GM19438 (cell line): ENCODE data around the gene E2F8.

Experiments used
- ATAC-seq: cut with Tn5 transposase; IDR thresholded peaks from one replicate; pipeline ENCODE4 v1.9.1; 2021; ENCODE audit warnings: low read depth; ENCODE audit not compliant: unreplicated experiment

E2F8 gene

DNA sequence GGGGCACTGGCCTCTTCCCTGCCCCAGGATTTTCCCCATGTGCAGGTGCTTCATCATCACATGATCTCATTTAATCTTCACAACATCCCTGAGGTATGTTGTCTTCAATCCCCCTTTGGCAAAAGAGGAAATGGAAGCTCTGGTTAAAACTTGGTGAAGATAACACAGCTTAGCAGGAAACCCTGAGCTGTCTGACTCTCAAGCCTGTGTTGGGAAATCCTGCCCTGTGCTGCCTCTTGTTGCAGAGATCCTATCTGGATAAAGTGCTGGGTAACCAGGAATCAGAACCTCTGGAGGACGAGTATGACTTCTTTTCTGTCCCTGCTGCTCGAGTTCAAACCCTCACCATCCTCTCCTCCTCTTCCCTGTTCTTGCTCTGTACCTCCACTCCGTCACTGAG is 13.1 kb upstream of the E2F8 start:
- ATAC-seq = no peak

- ATAC-seq = no peak
Measured at GRCh38 chr11:19253153-19253745, 12.5 kb upstream of the E2F8 start.

DNA sequence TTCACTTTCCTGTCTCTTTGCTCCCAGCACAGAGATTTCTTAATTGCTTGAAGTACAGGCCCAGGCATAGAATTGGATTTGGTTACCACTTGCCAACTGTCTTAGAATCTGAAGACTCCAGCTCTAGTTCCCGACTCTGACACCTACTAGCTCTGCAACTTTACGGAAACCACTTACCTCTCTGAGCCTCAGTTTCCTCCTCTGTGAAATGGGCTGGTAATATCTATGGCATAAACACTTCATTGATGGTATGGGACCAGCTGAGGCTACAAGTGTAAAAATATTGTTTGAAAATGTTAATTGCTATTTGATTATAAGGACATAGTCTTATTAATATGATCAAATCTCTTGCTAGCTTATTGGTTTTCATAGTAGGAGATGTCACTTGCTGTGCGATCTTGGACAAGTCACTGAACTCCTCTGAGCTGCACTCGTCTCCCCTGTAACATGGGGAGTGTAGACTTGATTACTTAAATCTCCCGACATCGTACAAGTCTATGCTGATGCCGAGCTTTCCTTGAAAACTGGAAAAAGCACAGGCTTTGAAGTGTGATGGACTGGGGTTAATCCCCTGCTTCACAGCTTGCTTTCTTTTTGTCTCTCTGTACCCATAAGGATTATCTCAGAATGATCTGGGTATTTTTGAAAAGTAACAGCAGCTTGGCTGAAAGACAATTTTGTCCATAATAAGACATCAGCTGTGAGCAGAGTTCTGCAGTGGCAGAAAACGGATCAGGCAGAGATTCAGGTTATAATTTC is 11.8 kb upstream of the E2F8 start:
- no peak for ATAC-seq

DNA sequence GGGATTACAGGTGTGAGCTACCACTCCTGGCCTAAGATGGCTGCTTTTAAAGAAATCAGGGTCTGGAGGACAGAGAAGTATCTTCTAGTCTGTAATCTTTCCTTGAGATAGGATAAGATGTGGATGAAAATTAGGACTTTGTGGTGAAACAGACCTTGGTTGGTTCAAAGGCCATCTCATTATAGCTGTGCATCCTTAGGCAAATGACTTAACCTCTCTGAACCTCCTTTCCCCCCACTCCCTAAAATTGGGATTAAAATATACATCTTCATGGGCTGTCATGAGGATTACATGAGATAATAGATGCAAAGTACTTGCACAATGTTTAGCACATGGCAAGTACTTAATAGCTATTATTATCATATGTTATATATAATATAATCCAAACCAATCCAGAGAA is 10.8 kb upstream of the E2F8 start:
- no peak for ATAC-seq

- no peak for ATAC-seq
Measured at GRCh38 chr11:19246816-19247215, 6.1 kb upstream of the E2F8 start.

DNA sequence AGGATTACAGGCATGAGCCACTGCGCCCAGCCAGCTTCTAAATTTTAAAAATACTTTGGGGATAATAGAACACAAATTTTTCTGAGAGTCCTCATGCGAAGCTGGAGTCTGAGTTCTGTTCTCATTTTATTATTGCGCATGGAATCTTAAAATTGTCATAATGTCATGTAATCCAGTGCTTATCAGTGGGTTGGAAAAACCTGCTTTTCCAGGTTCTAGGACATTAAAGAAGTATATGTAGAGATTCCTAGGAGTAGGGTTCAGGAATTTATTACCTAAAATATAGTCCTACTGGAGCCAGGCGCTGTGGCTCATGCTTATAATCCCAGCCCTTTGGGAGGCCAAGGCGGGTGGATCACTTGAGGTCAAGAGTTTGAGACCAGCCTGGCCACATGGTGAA is 4.6 kb upstream of the E2F8 start:
- ATAC-seq = no peak

GRCh38 chr11:19244621-19245020 is 3.9 kb upstream of the E2F8 start:
- ATAC-seq = no peak

DNA sequence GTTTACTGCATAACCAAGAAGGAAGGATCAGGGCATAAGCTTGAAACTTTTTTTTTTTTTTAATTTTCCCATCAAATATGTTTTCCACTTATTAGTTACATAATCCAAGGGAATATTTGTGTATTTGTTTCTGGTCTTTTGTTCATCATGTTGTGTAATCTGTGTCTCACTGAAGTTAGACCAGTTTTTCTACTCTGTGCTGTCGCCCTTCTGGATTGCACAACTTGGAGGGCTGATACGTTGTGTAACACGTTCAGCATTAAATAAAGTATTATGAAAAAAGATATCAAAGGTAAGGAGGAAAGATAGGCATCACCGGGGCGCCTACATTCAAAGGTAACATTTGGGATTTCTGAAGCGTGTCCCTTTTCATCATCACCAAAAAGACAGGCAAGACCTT is 3.3 kb upstream of the E2F8 start:
- no peak for ATAC-seq

GRCh38 chr11:19243613-19244012 is 2.9 kb upstream of the E2F8 start:
- ATAC-seq = no peak

- no peak for ATAC-seq
Measured at GRCh38 chr11:19243143-19243542, 2.4 kb upstream of the E2F8 start.

DNA sequence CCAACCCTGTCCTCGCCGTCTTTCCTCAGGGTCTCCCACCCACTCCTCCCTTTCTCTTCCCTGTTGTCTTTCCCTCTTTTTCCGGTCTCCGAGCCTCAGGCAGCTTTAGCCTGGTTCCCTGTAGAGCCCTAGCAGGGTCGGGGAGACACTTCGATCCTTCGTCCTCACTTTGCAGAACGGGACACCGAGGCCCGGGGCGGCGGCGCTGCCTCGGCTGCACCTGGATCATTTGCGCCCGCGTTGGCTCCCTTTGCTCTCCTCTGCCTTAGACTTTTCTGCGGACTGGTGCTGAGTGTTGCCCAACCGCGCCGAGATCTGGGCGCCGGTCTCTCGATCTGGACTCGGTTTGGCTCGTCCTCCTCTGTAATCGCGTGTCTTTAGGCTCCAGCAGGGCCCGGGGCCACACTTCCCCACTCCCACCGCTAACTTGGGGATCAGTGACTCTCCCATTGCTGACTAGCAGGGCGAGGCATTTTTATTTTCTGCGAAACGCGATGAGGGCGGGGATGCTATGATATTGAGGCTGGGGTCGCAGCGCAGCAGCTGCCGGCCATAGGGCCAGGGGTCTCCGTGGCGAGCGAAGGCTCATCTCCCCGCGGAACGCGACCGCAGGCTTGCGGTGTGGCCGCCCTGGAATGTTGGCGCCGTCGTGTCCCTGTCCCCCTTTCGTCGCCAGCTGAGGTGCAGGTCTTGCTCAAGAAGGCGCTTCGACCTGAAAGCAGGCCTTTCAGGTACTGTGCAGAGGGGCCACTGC is 1.6 kb upstream of the E2F8 start:
- ATAC-seq = no peak

DNA sequence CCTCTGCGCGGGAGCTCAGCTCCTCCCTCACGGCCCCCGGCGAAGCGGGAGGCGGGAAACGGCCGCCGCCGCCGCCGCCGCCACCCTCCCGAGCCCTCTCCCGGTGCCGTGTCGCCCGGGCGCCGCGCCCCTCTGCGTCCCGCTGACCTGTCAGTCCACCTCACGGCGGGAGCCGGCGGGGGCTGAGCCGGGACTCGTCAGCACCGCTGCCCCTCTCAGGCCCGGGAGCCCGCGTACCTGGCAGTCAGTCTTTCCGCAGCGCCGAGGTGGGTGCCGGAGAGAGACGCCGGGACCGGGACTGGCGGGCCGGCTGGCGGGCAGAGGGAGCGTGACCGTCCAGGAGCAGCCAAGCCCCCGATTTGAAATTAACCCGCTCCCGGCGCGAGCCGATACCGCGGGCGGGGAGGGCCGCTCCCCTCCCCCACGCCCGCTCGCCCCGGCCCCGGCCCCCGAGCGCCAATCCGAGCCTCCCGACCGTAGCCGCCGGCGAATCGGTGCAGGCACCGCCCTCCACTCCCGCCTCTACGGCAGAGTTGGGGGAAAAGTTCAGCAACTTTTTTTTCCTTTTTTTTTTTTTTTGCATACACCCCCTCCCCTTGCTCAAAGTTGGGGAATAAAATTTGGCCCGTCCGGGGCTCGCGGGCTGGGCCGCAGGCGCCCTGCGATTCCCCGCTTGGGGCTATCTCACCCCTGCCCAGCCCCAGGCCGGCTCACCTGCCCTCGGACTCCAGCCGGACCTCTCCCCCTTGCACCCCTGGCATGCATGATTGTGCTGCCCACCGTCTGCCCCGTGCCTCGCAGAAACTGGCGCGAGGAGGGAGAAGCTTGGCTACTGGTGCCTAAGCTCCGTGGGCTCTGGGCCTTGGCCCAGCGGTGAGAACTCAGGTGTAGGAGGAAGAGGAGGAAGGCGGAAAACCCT is 774 bp upstream of the E2F8 start:
- peak; percentile 41 for ATAC-seq

DNA sequence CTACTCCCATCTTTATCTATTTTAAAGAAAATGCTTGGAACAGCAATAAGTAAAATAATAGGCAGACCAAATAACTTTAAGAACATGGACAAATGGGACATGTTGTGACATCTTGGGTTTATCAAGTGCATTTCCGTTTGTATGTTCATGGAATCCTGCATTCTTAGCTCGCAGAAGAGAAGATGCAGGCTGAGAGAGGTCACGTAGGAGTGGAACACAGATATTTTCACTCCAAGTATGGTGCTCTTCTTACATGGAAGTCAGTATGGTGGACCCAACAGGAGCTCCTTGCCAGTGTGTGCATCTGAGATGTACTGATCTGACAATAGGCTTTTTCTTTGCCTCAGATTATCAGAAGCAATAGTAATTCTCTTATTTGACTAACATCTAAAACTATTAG is 1.7 kb downstream of the E2F8 start:
- no peak for ATAC-seq

DNA sequence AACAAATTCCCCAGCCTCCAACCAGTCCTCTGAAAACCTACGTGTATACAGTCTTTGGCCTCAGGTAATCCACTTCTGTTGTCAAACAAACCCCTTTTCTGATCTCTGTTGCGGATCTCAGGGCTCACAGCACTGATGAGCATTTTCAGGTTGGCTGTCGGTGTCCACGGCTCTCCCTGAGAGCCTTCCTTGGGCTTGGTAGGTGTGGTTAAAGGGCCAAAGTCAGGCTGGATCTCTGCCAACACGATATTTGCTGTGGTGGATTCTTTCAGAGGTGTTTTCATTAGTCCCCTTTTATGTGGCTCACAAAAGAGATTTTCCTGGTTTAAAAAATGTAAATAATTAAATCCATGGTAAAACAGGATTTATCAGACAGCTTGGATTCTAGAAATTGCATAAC is 2.9 kb downstream of the E2F8 start:
- ATAC-seq = no peak

GRCh38 chr11:19237381-19237780 is 3.4 kb downstream of the E2F8 start:
- no peak for ATAC-seq

GRCh38 chr11:19234231-19234817 is 6.4 kb downstream of the E2F8 start:
- ATAC-seq = no peak

- no peak for ATAC-seq
Measured at GRCh38 chr11:19232910-19233503, 7.7 kb downstream of the E2F8 start.

DNA sequence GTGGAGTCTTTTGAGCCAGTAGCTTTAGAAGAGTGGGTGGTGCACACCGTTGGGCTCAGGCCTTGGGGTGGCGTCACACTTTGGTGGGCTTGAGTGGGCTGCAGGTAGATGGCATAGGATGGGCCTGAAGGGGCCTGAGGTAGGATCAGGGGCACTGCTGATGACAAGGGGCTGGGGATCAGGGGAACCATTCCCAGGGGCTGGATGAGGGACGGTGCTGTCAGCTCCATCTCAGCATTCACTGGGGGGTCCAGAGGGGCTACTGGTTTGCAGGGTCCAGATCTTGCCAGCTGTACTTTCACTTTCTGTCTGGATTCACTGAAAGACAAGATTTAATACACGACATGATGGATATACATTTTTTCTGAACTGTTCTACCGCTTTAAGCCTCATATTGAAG is 11.1 kb downstream of the E2F8 start:
- ATAC-seq = no peak

GRCh38 chr11:19228968-19229367 is 11.8 kb downstream of the E2F8 start:
- ATAC-seq = no peak
